ENCODE results near the gene CALR3.

- TF ChIP-seq CTCF (IDR thresholded peaks at IDR 0.05) (no peak), ZFX (IDR thresholded peaks at IDR 0.05; ENCODE audit: borderline replicate concordance) (no peak)
These were observed 59.8 kb downstream of the CALR3 start for GRCh38 chr19:16435999-16436650.

Data from 22Rv1 (cell line).